Hepatocyte (in vitro differentiated cells): Measurements from ENCODE around the gene EVL. TPM values are rescaled to one million over a fixed set of nuclear protein-coding genes. Genes with fewer than 3 reads are reported as not detected.
"Not testable (repeated sequence)": the region's sequence is repeated elsewhere in the genome, so short reads cannot be mapped to it uniquely, and the experiment has no call there.

Experiments
- DNase-seq: peaks from one replicate; pipeline ENCODE4 v3.0.0-alpha.2; 2016; ENCODE audit warnings: low spot score
- H2AFZ ChIP-seq: fragments of 200-600 bp; sonication (generic); 2 replicates; pipeline ENCODE4 v1.6.0; 2016; ENCODE audit warnings: antibody characterized with exemption, mild to moderate bottlenecking
- H3K27ac ChIP-seq: fragments of 200-600 bp; sonication (generic); 2 replicates; pipeline ENCODE4 v1.5.1; 2016; ENCODE audit warnings: mild to moderate bottlenecking
- H3K27me3 ChIP-seq: fragments of 200-600 bp; sonication (generic); 2 replicates; pipeline ENCODE4 v1.6.1; 2016
- H3K36me3 ChIP-seq: fragments of 200-600 bp; sonication (generic); replicated peaks from 2 replicates; pipeline ENCODE4 v1.5.1; 2016; ENCODE audit warnings: low read depth; ENCODE audit not compliant: insufficient read depth
- H3K4me1 ChIP-seq: fragments of 200-600 bp; sonication (generic); 2 replicates; pipeline ENCODE4 v1.5.1; 2016; ENCODE audit warnings: mild to moderate bottlenecking, moderate library complexity; ENCODE audit not compliant: insufficient read depth
- H3K4me2 ChIP-seq: fragments of 200-600 bp; sonication (generic); 2 replicates; pipeline ENCODE4 v1.6.0; 2016
- H3K4me3 ChIP-seq: fragments of 200-600 bp; sonication (generic); 2 replicates; pipeline ENCODE4 v1.5.1; 2016; ENCODE audit warnings: mild to moderate bottlenecking
- H3K79me2 ChIP-seq: fragments of 200-600 bp; sonication (generic); 2 replicates; pipeline ENCODE4 v1.6.0; 2017; ENCODE audit warnings: mild to moderate bottlenecking
- H3K9me2 ChIP-seq: fragments of 200-600 bp; sonication (generic); replicated peaks from 2 replicates; pipeline ENCODE4 v1.6.0; 2017; ENCODE audit warnings: mild to moderate bottlenecking; ENCODE audit not compliant: insufficient read depth
- H3K9me3 ChIP-seq: fragments of 200-600 bp; sonication (generic); 2 replicates; pipeline ENCODE4 v1.5.1; 2016; ENCODE audit warnings: low read depth, mild to moderate bottlenecking
- H4K20me1 ChIP-seq: fragments of 200-600 bp; sonication (generic); 2 replicates; pipeline ENCODE4 v1.6.0; 2016; ENCODE audit warnings: mild to moderate bottlenecking; ENCODE audit not compliant: insufficient read depth, poor library complexity, severe bottlenecking
- EZH2 ChIP-seq: fragments of 200-600 bp; sonication (generic); IDR thresholded peaks from 2 replicates; pipeline ENCODE4 v1.6.1; 2016; ENCODE audit warnings: antibody characterized with exemption, mild to moderate bottlenecking, borderline replicate concordance
- EZH2phosphoT487 ChIP-seq: fragments of 200-600 bp; sonication (generic); IDR thresholded peaks from one replicate; pipeline ENCODE4 v1.6.1; 2018; ENCODE audit warnings: antibody characterized with exemption, mild to moderate bottlenecking, low read depth, moderate library complexity; ENCODE audit not compliant: unreplicated experiment, severe bottlenecking
- WGBS: methylation state at CpG from one replicate; pipeline ENCODE4 v1.1.6; 2016; ENCODE audit warnings: low lambda C conversion rate; ENCODE audit errors: missing lambda C conversion rate; 5-methylcytosine and 5-hydroxymethylcytosine counted together
- polyA plus RNA-seq: library from polyadenylated mRNA; unstranded; fragments of >200 nt; fragmentation: Nextera tagmentation; extraction: Ambion mirVana; gene quantifications from 2 replicates; pipeline ENCODE4 v1.2.1, GENCODE V29; 2016
- total RNA-seq: library from RNA; depleted of rRNA; stranded (reverse); fragments of >200 nt; gene quantifications from 2 replicates; pipeline ENCODE4 v1.2.3, GENCODE V29; 2014
- TF ChIP-seq, protein P1 (sequence below): fragments of 200-600 bp; sonication (generic); IDR thresholded peaks from 2 replicates; pipeline ENCODE4 v1.5.1; 2016; ENCODE audit warnings: antibody characterized with exemption, mild to moderate bottlenecking; ENCODE audit not compliant: poor library complexity

The EVL gene
- total and polyA plus RNA-seq, 2 experiments from 2014 or later: 60.5 to 77.2 TPM

DNA sequence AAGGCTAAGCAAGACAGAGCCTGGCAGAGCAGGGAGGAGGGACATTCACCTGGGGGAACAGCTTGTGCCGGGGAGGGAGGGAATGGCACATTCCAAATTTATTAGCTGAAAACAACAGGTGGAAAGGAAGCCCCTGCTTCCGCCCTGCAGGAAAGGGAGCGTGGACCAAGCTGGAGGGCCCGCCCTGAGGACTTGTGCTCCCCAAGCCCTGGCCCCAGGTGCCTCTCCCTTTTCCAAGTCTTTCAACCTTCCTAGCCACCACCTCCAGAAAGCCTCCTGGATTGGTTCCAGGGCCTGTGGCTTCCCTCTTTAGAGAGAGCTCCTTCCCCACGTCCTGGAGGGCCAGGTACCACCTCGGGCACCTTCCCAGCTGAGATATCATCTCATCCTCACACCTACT is 91.6 kb downstream of the EVL start:
- no peak for DNase-seq
- no peaks in the 10 kb centered on the region for H3K79me2 ChIP-seq
- no peak overlapping the region for H3K27ac ChIP-seq
- H4K20me1 ChIP-seq: no peaks in the 10 kb centered on the region
- H3K36me3 ChIP-seq: no peaks in the 10 kb centered on the region
- no peak overlapping the region for H3K4me2 ChIP-seq
- H2AFZ ChIP-seq: no peak overlapping the region
- H3K9me3 ChIP-seq: no peaks in the 10 kb centered on the region
- peaks cover 25% of the 10 kb centered on the region for H3K4me1 ChIP-seq
- TF ChIP-seq EZH2phosphoT487: no peak
- TF ChIP-seq EZH2: no peak
- TF ChIP-seq, protein P1, sequence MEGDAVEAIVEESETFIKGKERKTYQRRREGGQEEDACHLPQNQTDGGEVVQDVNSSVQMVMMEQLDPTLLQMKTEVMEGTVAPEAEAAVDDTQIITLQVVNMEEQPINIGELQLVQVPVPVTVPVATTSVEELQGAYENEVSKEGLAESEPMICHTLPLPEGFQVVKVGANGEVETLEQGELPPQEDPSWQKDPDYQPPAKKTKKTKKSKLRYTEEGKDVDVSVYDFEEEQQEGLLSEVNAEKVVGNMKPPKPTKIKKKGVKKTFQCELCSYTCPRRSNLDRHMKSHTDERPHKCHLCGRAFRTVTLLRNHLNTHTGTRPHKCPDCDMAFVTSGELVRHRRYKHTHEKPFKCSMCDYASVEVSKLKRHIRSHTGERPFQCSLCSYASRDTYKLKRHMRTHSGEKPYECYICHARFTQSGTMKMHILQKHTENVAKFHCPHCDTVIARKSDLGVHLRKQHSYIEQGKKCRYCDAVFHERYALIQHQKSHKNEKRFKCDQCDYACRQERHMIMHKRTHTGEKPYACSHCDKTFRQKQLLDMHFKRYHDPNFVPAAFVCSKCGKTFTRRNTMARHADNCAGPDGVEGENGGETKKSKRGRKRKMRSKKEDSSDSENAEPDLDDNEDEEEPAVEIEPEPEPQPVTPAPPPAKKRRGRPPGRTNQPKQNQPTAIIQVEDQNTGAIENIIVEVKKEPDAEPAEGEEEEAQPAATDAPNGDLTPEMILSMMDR: no peak
- H3K9me2 ChIP-seq: no peaks in the 10 kb centered on the region
- WGBS: 84% methylated on average over 5 of the region's 6 CpGs
- no peak overlapping the region for H3K4me3 ChIP-seq
- peaks cover 28% of the 10 kb centered on the region for H3K27me3 ChIP-seq

DNA sequence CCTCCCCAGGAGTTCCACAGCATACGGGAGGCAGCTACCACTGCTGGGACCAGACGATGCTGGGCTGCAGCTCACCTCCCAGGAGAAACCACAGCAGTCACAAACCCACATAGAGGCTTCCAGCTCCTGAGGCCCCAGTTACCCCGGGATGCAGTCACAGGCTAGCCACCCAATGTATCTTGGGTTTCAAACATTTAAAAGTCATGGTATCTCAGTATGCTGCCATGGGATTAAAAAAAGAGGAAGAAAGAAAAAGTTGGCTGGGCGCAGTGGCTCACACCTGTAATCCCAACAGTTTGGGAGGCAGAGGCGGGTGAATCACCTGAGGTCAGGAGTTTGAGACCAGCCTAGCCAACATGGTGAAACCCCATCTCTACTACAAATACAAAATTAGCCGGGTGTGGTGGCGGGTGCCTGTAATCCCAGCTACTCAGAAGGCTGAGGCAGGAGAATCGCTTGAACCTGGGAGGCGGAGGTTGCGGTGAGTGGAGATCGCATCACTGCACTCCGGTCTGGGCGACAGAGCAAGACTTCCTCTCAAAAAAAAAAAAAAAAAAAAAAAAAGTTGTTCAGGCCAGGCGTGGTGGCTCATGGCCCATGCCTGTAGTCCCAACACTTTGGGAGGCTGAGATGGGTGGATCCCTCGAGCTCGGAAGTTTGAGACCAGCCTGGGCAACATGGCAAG is 92.5 kb downstream of the EVL start:
- DNase-seq, H2AFZ ChIP-seq, H4K20me1 ChIP-seq, H3K27ac ChIP-seq, H3K79me2 ChIP-seq, H3K36me3 ChIP-seq, H3K4me3 ChIP-seq, H3K4me2 ChIP-seq, H3K9me2 ChIP-seq, H3K9me3 ChIP-seq: not testable (repeated sequence)
- Histone ChIP-seq H3K4me1 (peaks cover 25% of the 10 kb centered on the region), H3K27me3 (peaks cover 28% of the 10 kb centered on the region)
- WGBS: 91% methylated on average over 14 of the region's 16 CpGs

DNA sequence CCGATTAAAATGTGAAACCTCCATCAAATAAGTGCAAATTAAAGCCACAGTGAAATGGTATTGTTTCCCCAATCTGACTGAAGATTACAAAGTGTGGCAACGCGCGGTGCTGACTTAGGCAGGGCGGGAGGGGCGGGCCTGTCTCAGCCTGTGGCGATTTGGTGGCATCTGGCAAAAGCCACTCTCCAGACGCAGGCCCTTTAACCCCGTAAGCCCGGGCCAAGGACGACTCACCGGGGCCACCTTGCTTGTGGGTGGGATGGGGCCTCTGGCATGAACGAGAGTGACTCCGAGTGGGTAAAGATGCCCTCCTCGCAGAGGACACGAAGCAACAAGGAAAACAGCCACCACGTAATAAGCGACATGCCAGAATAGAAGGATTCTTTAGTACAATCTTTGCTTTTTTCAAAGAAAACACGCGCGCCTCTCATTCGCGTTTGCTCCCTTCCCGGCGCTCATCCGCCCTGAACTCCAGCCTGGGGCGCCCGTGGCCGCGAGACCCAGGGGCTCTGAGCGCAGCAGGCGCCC is 93.4 kb downstream of the EVL start:
- no peak for DNase-seq
- Histone ChIP-seq H3K27ac (no peak overlapping the region), H3K27me3 (peaks cover 28% of the 10 kb centered on the region), H3K9me2 (no peaks in the 10 kb centered on the region), H3K36me3 (no peaks in the 10 kb centered on the region), H3K4me3 (peak overlapping the region; percentile 39), H3K9me3 (no peaks in the 10 kb centered on the region), H3K4me1 (peaks cover 25% of the 10 kb centered on the region), H4K20me1 (no peaks in the 10 kb centered on the region), H3K79me2 (no peaks in the 10 kb centered on the region), H2AFZ (peak overlapping the region; percentile 66), H3K4me2 (peak overlapping the region; percentile 99)
- WGBS: 27% methylated on average over 32 of the region's 32 CpGs
- TF ChIP-seq, protein P1: no peak
- TF ChIP-seq EZH2phosphoT487: no peak
- TF ChIP-seq EZH2: no peak

DNA sequence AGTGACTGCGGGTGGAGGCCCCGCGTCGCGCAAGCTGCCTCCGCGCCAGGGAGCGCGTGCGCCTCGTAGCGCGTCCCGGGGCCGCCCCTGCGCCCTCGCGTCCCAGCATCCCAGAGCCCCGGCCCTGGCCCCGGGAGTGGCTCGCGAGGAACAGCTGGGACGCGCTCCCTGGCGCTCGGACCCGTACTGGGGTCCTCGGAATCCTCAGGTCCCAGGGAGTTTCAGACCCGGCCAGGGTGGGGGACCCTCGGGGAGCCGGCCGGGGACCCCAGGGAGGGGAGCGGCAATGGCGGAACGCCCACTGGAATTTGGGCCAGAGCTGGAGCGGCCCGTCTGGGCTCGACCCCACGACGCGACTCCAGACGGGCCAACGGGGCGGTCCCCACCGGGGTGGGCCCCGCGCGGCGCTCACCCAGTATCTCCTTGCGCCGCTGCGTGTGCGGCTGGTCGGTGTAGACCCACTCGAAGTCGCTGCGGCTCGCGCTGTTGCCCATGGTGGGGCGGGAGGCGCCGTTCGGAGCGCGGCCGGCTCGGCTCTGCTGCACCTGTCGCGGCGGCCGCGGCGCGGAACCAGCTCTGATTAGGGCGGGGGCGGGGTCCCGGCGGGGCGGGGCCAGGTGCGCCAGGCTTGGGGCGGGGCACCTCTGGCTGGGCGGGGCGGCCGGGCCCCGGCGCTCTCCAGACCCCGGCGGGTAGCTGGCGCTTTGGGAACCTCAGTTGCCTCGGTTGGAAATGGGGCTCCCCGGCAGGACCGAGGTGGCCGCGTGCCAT is 94.1 kb downstream of the EVL start, which contains the start of gene DEGS2:
TSS of gene DEGS2 (minus strand) at position 552 of the 771 bp plus-strand sequence. CDS start at position 494, 58 bp downstream.
- Histone ChIP-seq H3K4me3 (peak within 1 kb of the TSS; percentile 39), H3K27ac (no peak within 1 kb of the TSS), H3K4me2 (peak within 1 kb of the TSS; percentile 99), H3K9me2 (no peaks in the 10 kb centered on the region), H3K27me3 (peaks cover 28% of the 10 kb centered on the region), H3K4me1 (peaks cover 25% of the 10 kb centered on the region), H3K36me3 (no peaks in the 10 kb centered on the region), H2AFZ (peak within 1 kb of the TSS; percentile 66), H3K9me3 (no peaks in the 10 kb centered on the region), H4K20me1 (no peaks in the 10 kb centered on the region), H3K79me2 (no peaks in the 10 kb centered on the region)
- WGBS: 2% methylated on average over 64 of the region's 94 CpGs
- DNase-seq: peak; percentile 81
- TF ChIP-seq, protein P1: no peak
- TF ChIP-seq EZH2 (peak; percentile 74), EZH2phosphoT487 (no peak)
